ENCODE measurements around the gene KCNIP1. TPM values are rescaled to one million over a fixed set of nuclear protein-coding genes. Genes with fewer than 3 reads are reported as not detected.

Gene KCNIP1
- total RNA-seq, 1 experiment from 2014 or later = not detected

DNA sequence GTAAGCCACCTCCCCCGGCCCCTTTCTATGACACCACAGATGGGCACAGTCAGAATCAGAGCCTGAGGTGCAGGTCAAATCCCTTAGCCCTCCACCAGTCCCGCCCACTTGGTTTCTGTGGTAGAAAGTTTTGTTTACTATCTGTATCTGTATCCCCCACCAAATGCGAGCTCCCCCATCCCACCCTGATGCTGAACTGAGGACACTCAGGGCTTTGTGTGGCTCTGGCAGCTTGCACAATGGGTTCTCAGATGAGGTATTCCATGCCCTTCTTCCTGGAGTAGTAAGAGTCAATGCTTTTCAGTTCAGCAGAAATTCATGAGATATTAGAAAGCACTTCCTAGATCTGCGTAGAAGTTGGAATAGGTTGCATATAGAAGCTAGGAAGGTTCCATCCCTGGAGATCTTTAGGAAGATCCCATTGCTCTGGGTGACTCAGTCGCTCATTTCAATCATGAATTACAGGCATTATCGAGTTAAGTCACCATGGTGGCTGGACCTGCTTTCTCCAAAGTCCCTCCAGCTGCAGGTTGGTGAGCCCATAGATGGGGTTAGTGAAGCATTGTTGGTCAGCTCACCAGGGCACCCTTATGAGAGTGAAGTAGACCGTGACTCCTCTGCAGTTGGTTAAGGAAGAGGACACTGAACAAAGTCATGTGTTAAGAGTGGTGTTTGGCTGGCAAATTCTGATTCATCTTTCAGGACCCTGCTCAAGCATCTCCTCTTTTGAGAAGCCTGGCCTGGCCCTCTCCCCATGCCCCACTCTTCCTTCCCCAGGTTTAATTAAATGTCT is 10.6 kb upstream of the KCNIP1 start:
- H3K4me3 ChIP-seq (replicated peaks in 1 of 2; ENCODE audit: low read depth in 1 of 2, low read length in 2 of 2) = no peak overlapping the region
- ChIA-PET CTCF (no interaction called here), POLR2A (no interaction called here), RAD21 (ENCODE audit: low non-redundant PET in 1 of 2, low total read pairs in 2 of 2, uncharacterized antibody in 2 of 2, unreplicated experiment in 2 of 2) (no interaction called here)
- H3K9me3 ChIP-seq (ENCODE audit: control insufficient read depth in 1 of 2, insufficient read depth in 1 of 2, low read depth in 1 of 2, low read length in 2 of 2) = no peaks in the 10 kb centered on the region
- H3K36me3 ChIP-seq (ENCODE audit: control insufficient read depth in 1 of 2, insufficient read depth in 2 of 2, low read length in 2 of 2) = no peaks in the 10 kb centered on the region
- DNase-seq (ENCODE audit: low read depth, low spot score) (no peak), ATAC-seq (no peak)
- no peak overlapping the region for H3K4me2 ChIP-seq (ENCODE audit: low read length)
- peaks cover 3% of the 10 kb centered on the region in 2 experiments; a peak in 2 of 4 replicates for H3K4me1 ChIP-seq (ENCODE audit: control insufficient read depth in 1 of 2, insufficient read depth in 2 of 2, low read length in 2 of 2)
- intact Hi-C loops (cut with micrococcal nuclease) = no loop called here
- H3K27ac ChIP-seq (ENCODE audit: low read depth, low read length) = no peak overlapping the region
- no peak overlapping the region for H2AFZ ChIP-seq (ENCODE audit: low read depth, low read length, poor library complexity, severe bottlenecking)
- no peak overlapping the region for H3K9ac ChIP-seq (ENCODE audit: low read length)
- BruUV-seq (replicated peaks) = no TSS peak
- no peak for TF ChIP-seq JUND (IDR thresholded peaks at IDR 0.05)
- TF ChIP-seq ZBTB33 (IDR thresholded peaks at IDR 0.05; ENCODE audit: extremely low read depth, insufficient replicate concordance, low read length) = no peak
- no peak for TF ChIP-seq FOSL1 (IDR thresholded peaks at IDR 0.05; ENCODE audit: low read depth)
- TF ChIP-seq CEBPB (IDR thresholded peaks at IDR 0.05; ENCODE audit: low read depth) = no peak
- TF ChIP-seq, protein P1, sequence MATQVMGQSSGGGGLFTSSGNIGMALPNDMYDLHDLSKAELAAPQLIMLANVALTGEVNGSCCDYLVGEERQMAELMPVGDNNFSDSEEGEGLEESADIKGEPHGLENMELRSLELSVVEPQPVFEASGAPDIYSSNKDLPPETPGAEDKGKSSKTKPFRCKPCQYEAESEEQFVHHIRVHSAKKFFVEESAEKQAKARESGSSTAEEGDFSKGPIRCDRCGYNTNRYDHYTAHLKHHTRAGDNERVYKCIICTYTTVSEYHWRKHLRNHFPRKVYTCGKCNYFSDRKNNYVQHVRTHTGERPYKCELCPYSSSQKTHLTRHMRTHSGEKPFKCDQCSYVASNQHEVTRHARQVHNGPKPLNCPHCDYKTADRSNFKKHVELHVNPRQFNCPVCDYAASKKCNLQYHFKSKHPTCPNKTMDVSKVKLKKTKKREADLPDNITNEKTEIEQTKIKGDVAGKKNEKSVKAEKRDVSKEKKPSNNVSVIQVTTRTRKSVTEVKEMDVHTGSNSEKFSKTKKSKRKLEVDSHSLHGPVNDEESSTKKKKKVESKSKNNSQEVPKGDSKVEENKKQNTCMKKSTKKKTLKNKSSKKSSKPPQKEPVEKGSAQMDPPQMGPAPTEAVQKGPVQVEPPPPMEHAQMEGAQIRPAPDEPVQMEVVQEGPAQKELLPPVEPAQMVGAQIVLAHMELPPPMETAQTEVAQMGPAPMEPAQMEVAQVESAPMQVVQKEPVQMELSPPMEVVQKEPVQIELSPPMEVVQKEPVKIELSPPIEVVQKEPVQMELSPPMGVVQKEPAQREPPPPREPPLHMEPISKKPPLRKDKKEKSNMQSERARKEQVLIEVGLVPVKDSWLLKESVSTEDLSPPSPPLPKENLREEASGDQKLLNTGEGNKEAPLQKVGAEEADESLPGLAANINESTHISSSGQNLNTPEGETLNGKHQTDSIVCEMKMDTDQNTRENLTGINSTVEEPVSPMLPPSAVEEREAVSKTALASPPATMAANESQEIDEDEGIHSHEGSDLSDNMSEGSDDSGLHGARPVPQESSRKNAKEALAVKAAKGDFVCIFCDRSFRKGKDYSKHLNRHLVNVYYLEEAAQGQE (IDR thresholded peaks at IDR 0.05; ENCODE audit: low read depth) = no peak
- no peak for TF ChIP-seq TCF7L2 (IDR thresholded peaks at IDR 0.05; ENCODE audit: borderline replicate concordance, extremely low read depth, insufficient read depth, insufficient read length)
- TF ChIP-seq ATF3 (IDR thresholded peaks at IDR 0.05) = no peak
- no peak for TF ChIP-seq YY1 (IDR thresholded peaks at IDR 0.05; ENCODE audit: extremely low read depth, insufficient replicate concordance, low read depth, low read length)
- TF ChIP-seq SIN3A (IDR thresholded peaks at IDR 0.05; ENCODE audit: low read depth) = no peak
- no peak for TF ChIP-seq ZNF274 (IDR thresholded peaks at IDR 0.05; ENCODE audit: low read depth, low read length)
- TF ChIP-seq RAD21 (IDR thresholded peaks at IDR 0.05; ENCODE audit: low read depth) = no peak
- TF ChIP-seq ELF1 (IDR thresholded peaks at IDR 0.05; ENCODE audit: borderline replicate concordance, low read depth) = no peak
- TF ChIP-seq SRF (IDR thresholded peaks at IDR 0.05; ENCODE audit: low read depth) = no peak
- TF ChIP-seq, protein P2, sequence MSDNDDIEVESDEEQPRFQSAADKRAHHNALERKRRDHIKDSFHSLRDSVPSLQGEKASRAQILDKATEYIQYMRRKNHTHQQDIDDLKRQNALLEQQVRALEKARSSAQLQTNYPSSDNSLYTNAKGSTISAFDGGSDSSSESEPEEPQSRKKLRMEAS (IDR thresholded peaks at IDR 0.05) = no peak
- TF ChIP-seq SP1 (IDR thresholded peaks at IDR 0.05; ENCODE audit: low read depth) = no peak
- H4K20me1 ChIP-seq (ENCODE audit: insufficient read depth) = no peaks in the 10 kb centered on the region
- H3K79me2 ChIP-seq (ENCODE audit: insufficient read depth, low read length) = no peaks in the 10 kb centered on the region
- H3K9me2 ChIP-seq (ENCODE audit: insufficient read depth) = no peaks in the 10 kb centered on the region
- H3K27me3 ChIP-seq (ENCODE audit: insufficient read depth, low read length) = peaks cover 40% of the 10 kb centered on the region; the same call in 1 of the 2 replicates
